ENCODE data around the gene MARCHF5.

DNA sequence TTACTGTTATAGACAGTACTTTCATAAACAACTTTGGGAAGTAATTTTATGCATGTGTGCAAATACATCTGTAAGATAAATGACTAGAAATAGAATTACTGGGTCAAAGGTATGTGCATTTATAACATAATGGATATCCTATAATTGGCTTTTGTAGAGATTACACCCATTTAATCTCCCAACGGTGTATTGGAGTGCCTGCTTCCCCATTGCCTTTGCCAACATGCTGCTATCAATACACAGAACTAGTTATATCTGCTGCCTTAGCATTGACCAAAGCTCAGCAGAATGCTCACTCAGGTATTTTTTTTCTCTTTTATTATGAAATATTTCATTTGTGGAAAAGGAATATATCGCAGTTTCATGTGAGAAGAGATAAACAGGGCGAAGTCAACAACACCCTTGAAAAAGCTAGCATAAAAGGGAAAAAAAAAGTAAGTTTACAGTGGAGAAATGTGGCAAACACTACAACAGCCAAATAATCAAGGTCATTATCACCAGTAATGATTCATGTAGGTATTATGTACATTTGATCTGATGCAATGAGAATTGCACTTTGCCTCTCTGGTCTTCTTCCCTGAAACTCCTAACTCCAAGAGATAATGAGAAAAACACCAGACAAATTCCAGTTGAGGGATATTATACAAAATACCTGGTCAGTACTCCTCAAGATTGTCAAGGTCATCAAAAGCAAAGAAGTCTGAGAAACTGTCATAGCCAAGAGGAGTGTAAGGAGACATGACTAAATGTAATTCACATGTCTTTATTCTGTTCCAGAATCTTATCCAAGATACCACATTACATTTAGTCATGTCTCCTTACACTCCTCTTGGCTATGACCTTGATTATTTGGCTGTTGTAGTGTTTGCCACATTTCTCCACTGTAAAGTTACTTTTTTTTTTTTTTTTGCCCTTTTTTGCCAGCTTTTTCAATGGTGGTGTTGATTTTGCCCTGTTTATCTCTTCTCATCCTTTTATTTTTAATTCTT, 36.8 kb downstream of the MARCHF5 start:
- TF ChIP-seq, protein P1, sequence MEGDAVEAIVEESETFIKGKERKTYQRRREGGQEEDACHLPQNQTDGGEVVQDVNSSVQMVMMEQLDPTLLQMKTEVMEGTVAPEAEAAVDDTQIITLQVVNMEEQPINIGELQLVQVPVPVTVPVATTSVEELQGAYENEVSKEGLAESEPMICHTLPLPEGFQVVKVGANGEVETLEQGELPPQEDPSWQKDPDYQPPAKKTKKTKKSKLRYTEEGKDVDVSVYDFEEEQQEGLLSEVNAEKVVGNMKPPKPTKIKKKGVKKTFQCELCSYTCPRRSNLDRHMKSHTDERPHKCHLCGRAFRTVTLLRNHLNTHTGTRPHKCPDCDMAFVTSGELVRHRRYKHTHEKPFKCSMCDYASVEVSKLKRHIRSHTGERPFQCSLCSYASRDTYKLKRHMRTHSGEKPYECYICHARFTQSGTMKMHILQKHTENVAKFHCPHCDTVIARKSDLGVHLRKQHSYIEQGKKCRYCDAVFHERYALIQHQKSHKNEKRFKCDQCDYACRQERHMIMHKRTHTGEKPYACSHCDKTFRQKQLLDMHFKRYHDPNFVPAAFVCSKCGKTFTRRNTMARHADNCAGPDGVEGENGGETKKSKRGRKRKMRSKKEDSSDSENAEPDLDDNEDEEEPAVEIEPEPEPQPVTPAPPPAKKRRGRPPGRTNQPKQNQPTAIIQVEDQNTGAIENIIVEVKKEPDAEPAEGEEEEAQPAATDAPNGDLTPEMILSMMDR (IDR thresholded peaks at IDR 0.05; ENCODE audit: low read depth, low read length): no peak
- no peak for TF ChIP-seq EZH2phosphoT487 (IDR thresholded peaks at IDR 0.05; ENCODE audit: low read depth)

Measured in OCI-LY3 (cell line).